GM21528 (cell line): Measurements from ENCODE around the gene PRKRIP1.
"Not testable (repeated sequence)": the region's sequence is repeated elsewhere in the genome, so short reads cannot be mapped to it uniquely, and the experiment has no call there.

ENCODE experiments used
- ATAC-seq: cut with Tn5 transposase; IDR thresholded peaks from one replicate; pipeline ENCODE4 v1.9.1; 2021; ENCODE audit warnings: mild to moderate bottlenecking, moderate library complexity; ENCODE audit not compliant: unreplicated experiment, low FRiP score

The PRKRIP1 gene

GRCh38 chr7:102455596-102455995 lies 59.4 kb downstream of the PRKRIP1 start:
- no peak for ATAC-seq

GRCh38 chr7:102456327-102456726 lies 60.2 kb downstream of the PRKRIP1 start:
- ATAC-seq = no peak

GRCh38 chr7:102457352-102457924 lies 61.3 kb downstream of the PRKRIP1 start:
- ATAC-seq = no peak

GRCh38 chr7:102459221-102459844 lies 63.2 kb downstream of the PRKRIP1 start:
- no peak for ATAC-seq

GRCh38 chr7:102460467-102460866 lies 64.3 kb downstream of the PRKRIP1 start:
- ATAC-seq = no peak

GRCh38 chr7:102463841-102464576 lies 67.8 kb downstream of the PRKRIP1 start:
- ATAC-seq = peak; percentile 5

GRCh38 chr7:102464577-102465280 lies 68.6 kb downstream of the PRKRIP1 start, which contains the start of the genes ALKBH4 and LRWD1:
ALKBH4 (minus strand) TSS chr7:102464863; CDS start chr7:102464836, 27 bp downstream.
LRWD1 (plus strand) TSS chr7:102464984; CDS start chr7:102465081, 97 bp downstream.
- ATAC-seq = peak; percentile 74

- ATAC-seq = no peak
Observed at GRCh38 chr7:102466097-102466496, 69.9 kb downstream of the PRKRIP1 start.

- ATAC-seq = no peak
Observed at GRCh38 chr7:102467581-102468477, 71.7 kb downstream of the PRKRIP1 start.

- no peak for ATAC-seq
Observed at GRCh38 chr7:102468478-102469350, 72.6 kb downstream of the PRKRIP1 start.

- no peak for ATAC-seq
Observed at GRCh38 chr7:102469351-102469971, 73.3 kb downstream of the PRKRIP1 start.

- ATAC-seq = no peak
Observed at GRCh38 chr7:102469972-102470825, 74.0 kb downstream of the PRKRIP1 start.

GRCh38 chr7:102471791-102472125 lies 75.6 kb downstream of the PRKRIP1 start:
- no peak for ATAC-seq

- no peak for ATAC-seq
Observed at GRCh38 chr7:102472126-102473041, 76.2 kb downstream of the PRKRIP1 start.

GRCh38 chr7:102473271-102473991 lies 77.3 kb downstream of the PRKRIP1 start:
- ATAC-seq = no peak

GRCh38 chr7:102474116-102474515 lies 78.0 kb downstream of the PRKRIP1 start:
- not testable (repeated sequence) for ATAC-seq
